Lower lobe of right lung (tissue), 2 donors: Measurements from ENCODE around the gene AEN. TPM values are rescaled to one million over a fixed set of nuclear protein-coding genes. Genes with fewer than 3 reads are reported as not detected.
A peak's percentile ranks its signal among the peaks of the same experiment; 100 is the strongest.
"Not testable (repeated sequence)": the region's sequence is repeated elsewhere in the genome, so short reads cannot be mapped to it uniquely, and the experiment has no call there.

Source experiments
- ATAC-seq, 2 donors: fragments of 200-7000 bp; cut with Tn5 transposase; one replicate each; pipeline ENCODE4 v1.9.1; 2020 to 2022; ENCODE audit warnings: mild to moderate bottlenecking in 2 of 2, moderate library complexity in 2 of 2
- DNase-seq: peaks from one replicate; pipeline ENCODE4 v3.0.0-alpha.2; 2020
- H3K27ac ChIP-seq: fragments of 200-600 bp; one replicate; pipeline ENCODE4 v1.8.0; 2022
- H3K27me3 ChIP-seq: fragments of 200-600 bp; one replicate; pipeline ENCODE4 v1.8.0; 2022; ENCODE audit warnings: low read depth
- H3K36me3 ChIP-seq: fragments of 200-600 bp; one replicate; pipeline ENCODE4 v1.8.0; 2022; ENCODE audit warnings: mild to moderate bottlenecking
- H3K4me1 ChIP-seq: fragments of 200-600 bp; one replicate; pipeline ENCODE4 v1.8.0; 2022
- H3K4me3 ChIP-seq: fragments of 200-600 bp; one replicate; pipeline ENCODE4 v1.8.0; 2022; ENCODE audit warnings: mild to moderate bottlenecking
- H3K9me3 ChIP-seq: fragments of 200-600 bp; one replicate; pipeline ENCODE4 v1.8.0; 2022
- CTCF ChIP-seq: fragments of 200-600 bp; IDR thresholded peaks from one replicate; pipeline ENCODE4 v1.8.0; 2022; ENCODE audit warnings: antibody characterized with exemption, mild to moderate bottlenecking
- intact Hi-C: fragments of 100-400 bp; cut with DNase I; formaldehyde crosslinking; loops from one replicate; pipeline ENCODE4 v1.11.0; 2022
- total RNA-seq: library from RNA; stranded (reverse); fragmentation: NEBNext Ultra II Directional; extraction: Animal tissue kit (Norgen Biotek cat#: 25700); gene quantifications from one replicate; pipeline ENCODE4 v1.2.1, GENCODE V29; 2021
- donor health status: DM: no; HTN: yes; CAD: no; lungs with severe emphysema.

AEN gene
- total RNA-seq, 1 donor from 2014 or later, result 23.8 TPM

GRCh38 chr15:88630141-88630721, 9.1 kb downstream of the AEN start:
- intact Hi-C loops, result no loop called here

GRCh38 chr15:88630798-88631463, 9.8 kb downstream of the AEN start:
- DNase-seq, result no peak
- Histone ChIP-seq H3K27me3 (no peaks in the 10 kb centered on the region), H3K27ac (peak overlapping the region; percentile 73), H3K9me3 (no peaks in the 10 kb centered on the region), H3K4me3 (no peak overlapping the region), H3K36me3 (peaks cover 71% of the 10 kb centered on the region), H3K4me1 (peaks cover 47% of the 10 kb centered on the region)
- no peak for TF ChIP-seq CTCF
- intact Hi-C loops, result no loop called here
- peak; percentile 38 to 60 for ATAC-seq

More at GRCh38 chr15:88630141-88630721, 9.1 kb downstream of the AEN start:
- Histone ChIP-seq H3K27ac (peak overlapping the region; percentile 73), H3K4me3 (no peak overlapping the region), H3K27me3 (no peaks in the 10 kb centered on the region), H3K9me3 (no peaks in the 10 kb centered on the region), H3K4me1 (peaks cover 46% of the 10 kb centered on the region), H3K36me3 (peaks cover 72% of the 10 kb centered on the region)
- ATAC-seq (peak; percentile 41 to 56), DNase-seq (no peak)
- no peak for TF ChIP-seq CTCF

GRCh38 chr15:88631464-88632028, 10.4 kb downstream of the AEN start:
- no peak for DNase-seq
- Histone ChIP-seq H3K9me3 (no peaks in the 10 kb centered on the region), H3K4me3 (no peak overlapping the region), H3K36me3 (peaks cover 65% of the 10 kb centered on the region), H3K27ac (peak overlapping the region; percentile 73), H3K4me1 (peaks cover 50% of the 10 kb centered on the region), H3K27me3 (no peaks in the 10 kb centered on the region)
- ATAC-seq, result peak in 1 of 2 donors; percentile 45
- intact Hi-C loops, result no loop called here
- TF ChIP-seq CTCF, result no peak

- Histone ChIP-seq H3K36me3 (peaks cover 53% of the 10 kb centered on the region), H3K4me1 (peaks cover 50% of the 10 kb centered on the region)
- intact Hi-C loops, ATAC-seq, DNase-seq, H3K4me3 ChIP-seq, H3K27me3 ChIP-seq, H3K9me3 ChIP-seq, H3K27ac ChIP-seq: not testable (repeated sequence)
Measured at GRCh38 chr15:88632797-88633196, 11.7 kb downstream of the AEN start.

GRCh38 chr15:88634449-88634848, 13.3 kb downstream of the AEN start:
- ATAC-seq, result no peak
- Histone ChIP-seq H3K36me3 (peaks cover 36% of the 10 kb centered on the region), H3K27me3 (no peaks in the 10 kb centered on the region), H3K9me3 (no peaks in the 10 kb centered on the region), H3K27ac (peak overlapping the region; percentile 40), H3K4me1 (peaks cover 56% of the 10 kb centered on the region), H3K4me3 (no peak overlapping the region)
- intact Hi-C loops, result no loop called here
- no peak for TF ChIP-seq CTCF
- no peak for DNase-seq

- ATAC-seq (no peak), DNase-seq (no peak)
- intact Hi-C loops, result no loop called here
- TF ChIP-seq CTCF, result no peak
- Histone ChIP-seq H3K4me3 (no peak overlapping the region), H3K9me3 (no peaks in the 10 kb centered on the region), H3K27me3 (no peaks in the 10 kb centered on the region), H3K4me1 (peaks cover 56% of the 10 kb centered on the region), H3K27ac (peak overlapping the region; percentile 98), H3K36me3 (peaks cover 28% of the 10 kb centered on the region)
Measured at GRCh38 chr15:88635318-88635717, 14.2 kb downstream of the AEN start.
